Peyer's patch (tissue), 4 donors: ENCODE measurements around the gene ASB8.

ENCODE experiments used
- POLR2A ChIP-seq, 2 donors: fragments of 450-650 bp; IDR thresholded peaks; one replicate each; pipeline ENCODE4 v1.5.1; 2017; ENCODE audit warnings: antibody characterized with exemption in 2 of 2, mild to moderate bottlenecking in 2 of 2, moderate library complexity in 2 of 2
- TF ChIP-seq, protein P1 (sequence below), 6 experiments: fragments of 450-650 bp in 4 of 6; fragments of 200-600 bp in 2 of 6; sonication (generic) in 1 of 6; IDR thresholded peaks; one replicate each; pipeline ENCODE4 v1.5.1; 2017 to 2019; ENCODE audit warnings: antibody characterized with exemption in 6 of 6, mild to moderate bottlenecking in 3 of 6, moderate library complexity in 1 of 6

DNA sequence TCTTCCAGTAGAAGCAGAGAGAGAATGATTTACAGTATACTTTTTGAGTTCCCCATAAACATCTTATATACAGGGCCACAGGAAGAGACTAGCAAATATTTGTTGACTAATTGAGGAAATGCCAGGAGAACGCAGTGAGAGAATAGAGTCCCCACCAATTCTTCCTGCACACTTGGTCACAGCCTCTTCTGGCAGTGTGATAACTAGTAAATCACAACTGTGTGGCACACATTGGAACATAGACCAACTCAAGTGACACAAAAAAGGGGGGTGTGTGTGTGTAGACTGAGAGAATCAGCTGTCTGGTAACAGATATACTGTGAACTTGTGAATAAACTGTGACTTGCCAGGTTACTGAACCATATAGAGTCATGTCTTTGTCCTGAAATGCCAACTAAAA lies 27.9 kb downstream of the ASB8 start:
- TF ChIP-seq, protein P1, sequence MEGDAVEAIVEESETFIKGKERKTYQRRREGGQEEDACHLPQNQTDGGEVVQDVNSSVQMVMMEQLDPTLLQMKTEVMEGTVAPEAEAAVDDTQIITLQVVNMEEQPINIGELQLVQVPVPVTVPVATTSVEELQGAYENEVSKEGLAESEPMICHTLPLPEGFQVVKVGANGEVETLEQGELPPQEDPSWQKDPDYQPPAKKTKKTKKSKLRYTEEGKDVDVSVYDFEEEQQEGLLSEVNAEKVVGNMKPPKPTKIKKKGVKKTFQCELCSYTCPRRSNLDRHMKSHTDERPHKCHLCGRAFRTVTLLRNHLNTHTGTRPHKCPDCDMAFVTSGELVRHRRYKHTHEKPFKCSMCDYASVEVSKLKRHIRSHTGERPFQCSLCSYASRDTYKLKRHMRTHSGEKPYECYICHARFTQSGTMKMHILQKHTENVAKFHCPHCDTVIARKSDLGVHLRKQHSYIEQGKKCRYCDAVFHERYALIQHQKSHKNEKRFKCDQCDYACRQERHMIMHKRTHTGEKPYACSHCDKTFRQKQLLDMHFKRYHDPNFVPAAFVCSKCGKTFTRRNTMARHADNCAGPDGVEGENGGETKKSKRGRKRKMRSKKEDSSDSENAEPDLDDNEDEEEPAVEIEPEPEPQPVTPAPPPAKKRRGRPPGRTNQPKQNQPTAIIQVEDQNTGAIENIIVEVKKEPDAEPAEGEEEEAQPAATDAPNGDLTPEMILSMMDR (IDR thresholded peaks at IDR 0.05) = no peak
- TF ChIP-seq POLR2A (IDR thresholded peaks at IDR 0.05) = no peak
